NB4 (cell line): ENCODE data around the gene PLEKHA6.

Source experiments
- CTCF ChIP-seq: IDR thresholded peaks from one replicate; pipeline ENCODE4 v1.5.1; 2012; ENCODE audit warnings: low read depth, low read length
- MAX ChIP-seq: IDR thresholded peaks from 2 replicates; pipeline ENCODE4 v1.6.1; 2011; ENCODE audit warnings: low read depth, low read length
- MYC ChIP-seq: IDR thresholded peaks from 2 replicates; pipeline ENCODE4 v1.6.1; 2011; ENCODE audit warnings: low read depth, low read length
- POLR2A ChIP-seq: IDR thresholded peaks from 2 replicates; pipeline ENCODE4 v1.6.1; 2011; ENCODE audit warnings: mild to moderate bottlenecking; ENCODE audit not compliant: insufficient read length; ENCODE audit errors: extremely low read depth

GRCh38 chr1:204170494-204171155, 189.1 kb downstream of the PLEKHA6 start:
- TF ChIP-seq MYC (no peak), CTCF (no peak), POLR2A (no peak), MAX (no peak)
